ENCODE measurements around the gene EDNRA.

The EDNRA gene

GRCh38 chr4:147542229-147542990, 61.5 kb downstream of the EDNRA start:
- no peak for DNase-seq (ENCODE audit: low spot score)

GRCh38 chr4:147543034-147543433, 62.1 kb downstream of the EDNRA start:
- DNase-seq (ENCODE audit: low spot score), result no peak

GRCh38 chr4:147546349-147546748, 65.5 kb downstream of the EDNRA start:
- DNase-seq (ENCODE audit: low spot score), result no peak

- no peak for DNase-seq (ENCODE audit: low spot score)
Observed at GRCh38 chr4:147547314-147548056, 66.6 kb downstream of the EDNRA start.

- DNase-seq (ENCODE audit: low spot score), result no peak
Observed at GRCh38 chr4:147548256-147548655, 67.4 kb downstream of the EDNRA start.

- DNase-seq (ENCODE audit: low spot score), result no peak
Observed at GRCh38 chr4:147550626-147551246, 69.8 kb downstream of the EDNRA start.

GRCh38 chr4:147560625-147561024, 79.7 kb downstream of the EDNRA start:
- no peak for DNase-seq (ENCODE audit: low spot score)

- no peak for DNase-seq (ENCODE audit: low spot score)
Observed at GRCh38 chr4:147566762-147567161, 85.9 kb downstream of the EDNRA start.

GRCh38 chr4:147567276-147567675, 86.4 kb downstream of the EDNRA start:
- DNase-seq (ENCODE audit: low spot score), result no peak

GRCh38 chr4:147570616-147571015, 89.7 kb downstream of the EDNRA start:
- DNase-seq (ENCODE audit: low spot score), result no peak

GRCh38 chr4:147571036-147571770, 90.3 kb downstream of the EDNRA start:
- no peak for DNase-seq (ENCODE audit: low spot score)

- DNase-seq (ENCODE audit: low spot score), result no peak
Observed at GRCh38 chr4:147576084-147576483, 95.2 kb downstream of the EDNRA start.

GRCh38 chr4:147578051-147578476, 97.2 kb downstream of the EDNRA start:
- peak; percentile 58 for DNase-seq (ENCODE audit: low spot score)

GRCh38 chr4:147578593-147578992, 97.7 kb downstream of the EDNRA start:
- DNase-seq (ENCODE audit: low spot score), result no peak

- DNase-seq (ENCODE audit: low spot score), result no peak
Observed at GRCh38 chr4:147580396-147580795, 99.5 kb downstream of the EDNRA start.

GRCh38 chr4:147581606-147582350, 100.9 kb downstream of the EDNRA start:
- no peak for DNase-seq (ENCODE audit: low spot score)

- DNase-seq (ENCODE audit: low spot score), result no peak
Observed at GRCh38 chr4:147582386-147583060, 101.6 kb downstream of the EDNRA start.

GRCh38 chr4:147583876-147584275, 103.0 kb downstream of the EDNRA start:
- no peak for DNase-seq (ENCODE audit: low spot score)

- no peak for DNase-seq (ENCODE audit: low spot score)
Observed at GRCh38 chr4:147586032-147586431, 105.1 kb downstream of the EDNRA start.

- no peak for DNase-seq (ENCODE audit: low spot score)
Observed at GRCh38 chr4:147586637-147587036, 105.7 kb downstream of the EDNRA start.

- DNase-seq (ENCODE audit: low spot score), result no peak
Observed at GRCh38 chr4:147587041-147587440, 106.1 kb downstream of the EDNRA start.

Data from iPS-NIHi11 (cell line).